GM12891 (cell line): Measurements from ENCODE around the gene CARD10.

Source experiments
- POLR2A ChIP-seq: IDR thresholded peaks from 2 replicates; pipeline ENCODE4 v1.6.1; 2011; ENCODE audit warnings: low read depth, low read length, control low read depth
- TAF1 ChIP-seq: IDR thresholded peaks from 2 replicates; pipeline ENCODE4 v1.6.1; 2011; ENCODE audit warnings: low read depth, low read length, control low read depth

DNA sequence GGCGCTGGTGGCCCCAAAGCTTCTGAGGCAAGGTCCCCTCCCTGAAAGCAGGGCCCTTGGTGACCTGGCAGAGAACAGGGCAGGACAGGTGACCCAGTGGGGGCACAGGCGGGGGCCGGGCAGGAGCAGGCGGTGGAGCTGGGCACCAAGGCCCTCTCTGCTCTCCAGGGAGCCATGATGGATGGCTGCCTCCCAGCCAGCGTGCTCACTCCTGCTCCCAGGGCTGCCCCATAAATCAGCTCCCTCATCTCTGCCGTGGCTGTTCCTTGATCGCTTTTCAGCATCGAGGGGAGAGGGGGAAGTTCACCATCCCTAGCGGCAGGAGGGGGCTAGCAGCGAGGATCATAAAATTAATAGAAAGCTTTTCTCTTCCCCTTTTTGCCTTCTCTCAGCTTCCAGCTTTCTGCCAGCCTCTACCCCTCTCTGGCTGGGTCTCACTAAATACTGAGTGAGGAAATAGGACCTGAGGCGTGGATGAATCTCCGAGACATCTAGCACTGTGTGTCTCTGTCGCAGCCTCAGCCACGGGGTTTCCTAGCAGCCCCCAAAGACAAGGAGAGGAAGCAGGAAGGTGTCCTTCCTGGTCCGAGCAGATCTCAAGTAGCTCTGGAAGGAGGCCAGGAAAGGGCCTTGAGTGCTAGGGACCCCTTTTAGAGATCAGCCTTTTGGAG is 69.7 kb downstream of the CARD10 start:
- no peak for TF ChIP-seq TAF1
- TF ChIP-seq POLR2A: no peak
